Endothelial cell (in vitro differentiated cells): ENCODE data around the gene OR8B3. TPM values are rescaled to one million over a fixed set of nuclear protein-coding genes. Genes with fewer than 3 reads are reported as not detected.

Experiments
- DNase-seq: peaks from one replicate; pipeline ENCODE4 v3.0.0; 2021; ENCODE audit warnings: low spot score
- H3K27ac Mint-ChIP-seq: one replicate; pipeline ENCODE4 v1.8.0; 2021; ENCODE audit warnings: mixed read lengths, inconsistent platforms; ENCODE audit not compliant: unreplicated experiment
- H3K27me3 Mint-ChIP-seq: one replicate; pipeline ENCODE4 v1.8.0; 2021; ENCODE audit warnings: mild to moderate bottlenecking, moderate library complexity, mixed read lengths, inconsistent platforms; ENCODE audit not compliant: unreplicated experiment
- H3K36me3 Mint-ChIP-seq: one replicate; pipeline ENCODE4 v1.8.0; 2021; ENCODE audit warnings: mild to moderate bottlenecking, low read depth, mixed read lengths, inconsistent platforms; ENCODE audit not compliant: unreplicated experiment
- H3K4me1 Mint-ChIP-seq: one replicate; pipeline ENCODE4 v1.8.0; 2021; ENCODE audit warnings: mild to moderate bottlenecking, mixed read lengths, inconsistent platforms; ENCODE audit not compliant: unreplicated experiment
- H3K4me3 Mint-ChIP-seq: one replicate; pipeline ENCODE4 v1.8.0; 2021; ENCODE audit warnings: mild to moderate bottlenecking, mixed read lengths, inconsistent platforms; ENCODE audit not compliant: unreplicated experiment
- H3K9me3 Mint-ChIP-seq: one replicate; pipeline ENCODE4 v1.8.0; 2021; ENCODE audit warnings: mixed read lengths, inconsistent platforms; ENCODE audit not compliant: unreplicated experiment
- CTCF ChIP-seq: fragments of 200-600 bp; sonication (generic); IDR thresholded peaks from one replicate; pipeline ENCODE4 v1.5.0; 2021; ENCODE audit warnings: antibody characterized with exemption; ENCODE audit not compliant: unreplicated experiment
- total RNA-seq: library from RNA; stranded (reverse); fragmentation: NEBNext Ultra II Directional; extraction: Animal tissue kit (Norgen Biotek cat#: 25700); gene quantifications from one replicate; pipeline ENCODE4 v1.2.1, GENCODE V29; 2021; ENCODE audit not compliant: unreplicated experiment

The OR8B3 gene
- total RNA-seq, 1 donor from 2014 or later: not detected

GRCh38 chr11:124376280-124376679 lies 22.5 kb downstream of the OR8B3 start:
- Mint-ChIP-seq H3K27ac (no peak overlapping the region), H3K4me3 (no peak overlapping the region), H3K9me3 (no peaks in the 10 kb centered on the region), H3K36me3 (peaks cover 4% of the 10 kb centered on the region), H3K4me1 (no peaks in the 10 kb centered on the region), H3K27me3 (no peaks in the 10 kb centered on the region)
- no peak for DNase-seq
- no peak for TF ChIP-seq CTCF

GRCh38 chr11:124359566-124359965 lies 39.3 kb downstream of the OR8B3 start:
- no peaks in the 10 kb centered on the region for H3K9me3 Mint-ChIP-seq
- H3K36me3 Mint-ChIP-seq: no peaks in the 10 kb centered on the region
- H3K4me1 Mint-ChIP-seq: peaks cover 16% of the 10 kb centered on the region
- no peak for DNase-seq
- H3K4me3 Mint-ChIP-seq: no peak overlapping the region
- H3K27me3 Mint-ChIP-seq: peaks cover 1% of the 10 kb centered on the region
- H3K27ac Mint-ChIP-seq: peak overlapping the region; percentile 10
- no peak for TF ChIP-seq CTCF

GRCh38 chr11:124346311-124346955 lies 52.4 kb downstream of the OR8B3 start:
- H3K27ac Mint-ChIP-seq: no peak overlapping the region
- no peaks in the 10 kb centered on the region for H3K4me1 Mint-ChIP-seq
- no peak for DNase-seq
- no peak for TF ChIP-seq CTCF
- no peak overlapping the region for H3K4me3 Mint-ChIP-seq
- H3K36me3 Mint-ChIP-seq: no peaks in the 10 kb centered on the region
- no peaks in the 10 kb centered on the region for H3K9me3 Mint-ChIP-seq
- H3K27me3 Mint-ChIP-seq: no peaks in the 10 kb centered on the region

Other genes with a start within 250 kb of the OR8B3 start
- 0.67 TPM for gene OR10D3, start 215.7 kb downstream of the OR8B3 start, total RNA-seq
- gene OR8G1, start 157.9 kb downstream of the OR8B3 start, total RNA-seq: 0.13 TPM
- 0.18 TPM for gene OR8G5, start 142.6 kb downstream of the OR8B3 start, total RNA-seq
- gene OR8D1, start 85.1 kb downstream of the OR8B3 start, total RNA-seq: not detected
- not detected for gene OR8D2, start 78.8 kb downstream of the OR8B3 start, total RNA-seq
- gene OR8B2, start 14.5 kb downstream of the OR8B3 start, total RNA-seq: not detected
- gene OR8B4, start 25.8 kb upstream of the OR8B3 start, total RNA-seq: not detected
- 0.28 TPM for gene OR8B8, start 46.7 kb upstream of the OR8B3 start, total RNA-seq
- gene OR8B12, start 144.6 kb upstream of the OR8B3 start, total RNA-seq: not detected
- gene OR8A1, start 171.0 kb upstream of the OR8B3 start, total RNA-seq: 0.46 TPM
- 0.21 TPM for gene PANX3, start 212.4 kb upstream of the OR8B3 start, total RNA-seq
- 87.3 TPM for gene TBRG1, start 223.8 kb upstream of the OR8B3 start, total RNA-seq